GM12872 (cell line): ENCODE results near the gene CHD3.

Experiments used
- CTCF ChIP-seq: IDR thresholded peaks from 3 replicates; pipeline ENCODE4 v1.5.1; 2011; ENCODE audit warnings: low read depth, mild to moderate bottlenecking, low read length, moderate library complexity; ENCODE audit not compliant: insufficient read depth

The CHD3 gene

GRCh38 chr17:7881276-7882054 is 7.1 kb upstream of the CHD3 start:
- TF ChIP-seq CTCF, result no peak

- no peak for TF ChIP-seq CTCF
Measured at GRCh38 chr17:7882068-7882467, 6.5 kb upstream of the CHD3 start.

GRCh38 chr17:7882629-7883028 is 6.0 kb upstream of the CHD3 start:
- no peak for TF ChIP-seq CTCF

- TF ChIP-seq CTCF, result no peak
Measured at GRCh38 chr17:7883781-7884386, 4.7 kb upstream of the CHD3 start.

- no peak for TF ChIP-seq CTCF
Measured at GRCh38 chr17:7884581-7885366, 3.8 kb upstream of the CHD3 start.

- TF ChIP-seq CTCF, result no peak
Measured at GRCh38 chr17:7885367-7886226, 3.0 kb upstream of the CHD3 start.
